Adrenal gland (tissue), 12 donors: ENCODE measurements around the gene DPP10. TPM values are rescaled to one million over a fixed set of nuclear protein-coding genes. Genes with fewer than 3 reads are reported as not detected.

Experiments
- DNase-seq, 7 donors: peaks; one replicate each; pipeline ENCODE4 v3.0.0-alpha.2; 2019 to 2020
- H3K27ac ChIP-seq, 5 donors: fragments of 200-600 bp; sonication (generic) in 4 of 5; 1 replicate in 3 of 5; 2 replicates in 2 of 5; pipeline versions ENCODE4 v1.5.1 to v1.8.0; 2016 to 2020; ENCODE audit warnings: mild to moderate bottlenecking in 1 of 5
- H3K27me3 ChIP-seq: fragments of 200-600 bp; 2 replicates; pipeline ENCODE4 v1.8.0; 2021
- H3K36me3 ChIP-seq, 2 donors: fragments of 200-600 bp; replicated peaks in 1 of 2; 1 replicate in 1 of 2; 2 replicates in 1 of 2; pipeline versions ENCODE4 v1.5.1 to v1.8.0; 2018 to 2022
- H3K4me1 ChIP-seq, 2 donors: fragments of 200-600 bp; replicated peaks in 1 of 2; 1 replicate in 1 of 2; 2 replicates in 1 of 2; pipeline versions ENCODE4 v1.5.1 to v1.8.0; 2018 to 2021
- H3K4me3 ChIP-seq, 4 donors: fragments of 200-600 bp; sonication (generic) in 3 of 4; one replicate each; pipeline ENCODE4 v1.5.1; 2016 to 2018
- H3K9me3 ChIP-seq, 3 donors: fragments of 200-600 bp; sonication (generic) in 1 of 3; replicated peaks in 1 of 3; 1 replicate in 2 of 3; 2 replicates in 1 of 3; pipeline versions ENCODE4 v1.5.1 to v1.8.0; 2016 to 2021
- CTCF ChIP-seq, 6 experiments: fragments of 450-650 bp in 4 of 6; fragments of 200-600 bp in 2 of 6; sonication (generic) in 1 of 6; IDR thresholded peaks; 1 replicate in 5 of 6; 2 replicates in 1 of 6; pipeline versions ENCODE4 v1.5.1 to v1.8.0; 2016 to 2021; ENCODE audit warnings: antibody characterized with exemption in 6 of 6, mild to moderate bottlenecking in 2 of 6, moderate library complexity in 1 of 6
- POLR2A ChIP-seq, 2 donors: fragments of 450-650 bp; IDR thresholded peaks; one replicate each; pipeline ENCODE4 v1.6.1; 2017; ENCODE audit warnings: antibody characterized with exemption in 2 of 2, mild to moderate bottlenecking in 2 of 2, moderate library complexity in 1 of 2
- WGBS, 4 donors: extraction: QIAGEN DNeasy Blood & Tissue Kit in 2 of 4; methylation state at CpG; one replicate each; pipeline versions ENCODE4 v1.1.5 to v1.1.7; 2013 to 2017; 5-methylcytosine and 5-hydroxymethylcytosine counted together
- intact Hi-C, 2 donors: fragments of 100-400 bp; cut with DNase I; formaldehyde crosslinking; loops; one replicate each; pipeline versions ENCODE4 v1.14.1 to v1.15.0; 2022 to 2023
- polyA plus RNA-seq, 3 donors: library from polyadenylated mRNA; stranded (reverse); fragments of 200-250 nt in 2 of 3; fragments of 350-450 nt in 1 of 3; fragmentation: Illumina TruSeq in 1 of 3; extraction: RNeasy Lipid Tissue Mini Kit (QIAGEN cat#74804) in 1 of 3; gene quantifications; one replicate each; pipeline ENCODE4 v1.2.3, GENCODE V29; 2013 to 2014
- total RNA-seq, 9 donors: library from RNA; depleted of rRNA in 4 of 9; stranded (reverse); fragments of >200 nt in 4 of 9; fragments of 120-200 nt in 1 of 9; fragmentation: NEBNext Ultra II Directional in 1 of 9; extraction: Animal tissue kit (Norgen Biotek cat#: 25700) in 1 of 9; gene quantifications; one replicate each; pipeline versions ENCODE4 v1.1.0 to v1.2.4, GENCODE V29; 2013 to 2023
- donor health status: healthy with polysubstance abuse.
- donor health status: Bipolar disorder and iron deficiency.
- donor health status: DM: yes; HTN: yes; CAD: no.
- donor health status: DM: no; HTN: no; CAD: no.
- donor health status: DM: no; HTN: no; CAD: no.
- donor health status: DM: yes; HTN: yes; CAD: no.

DPP10 gene
- total and polyA plus RNA-seq, 12 donors: 5.2 to 257 (median 32.0) TPM

GRCh38 chr2:114543236-114543766, 100.9 kb downstream of the DPP10 start:
- Histone ChIP-seq H3K27ac (no peak overlapping the region), H3K36me3 (no peaks in the 10 kb centered on the region), H3K9me3 (no peaks in the 10 kb centered on the region), H3K27me3 (no peaks in the 10 kb centered on the region), H3K4me3 (no peak overlapping the region), H3K4me1 (peaks cover 0 to 1% of the 10 kb centered on the region in 2 donors)
- 34 to 49% (median 41%) methylated on average over 7 of the region's 7 CpGs for WGBS, 4 donors
- intact Hi-C loops: no loop called here
- peak in 4 of 6 experiments; percentile 22 to 44 (median 38) for TF ChIP-seq CTCF (IDR thresholded peaks at IDR 0.05)
- TF ChIP-seq POLR2A (IDR thresholded peaks at IDR 0.05): no peak
- peak in 5 of 7 donors; percentile 11 to 32 (median 31) for DNase-seq

- TF ChIP-seq CTCF (IDR thresholded peaks at IDR 0.05) (no peak), POLR2A (IDR thresholded peaks at IDR 0.05) (no peak)
- WGBS, 4 donors: 91 to 98% (median 97%) methylated on average over 2 of the region's 2 CpGs
- no peaks in the 10 kb centered on the region for H3K9me3 ChIP-seq
- no peaks in the 10 kb centered on the region for H3K36me3 ChIP-seq
- H3K27me3 ChIP-seq: no peaks in the 10 kb centered on the region
- intact Hi-C loops: no loop called here
- no peaks in the 10 kb centered on the region for H3K4me1 ChIP-seq
- H3K27ac ChIP-seq: no peak overlapping the region
- no peak for DNase-seq
- no peak overlapping the region for H3K4me3 ChIP-seq
Observed at GRCh38 chr2:114545052-114545451, 102.6 kb downstream of the DPP10 start.

- DNase-seq: no peak
- Histone ChIP-seq H3K4me3 (no peak overlapping the region), H3K36me3 (no peaks in the 10 kb centered on the region), H3K4me1 (no peaks in the 10 kb centered on the region), H3K9me3 (no peaks in the 10 kb centered on the region), H3K27me3 (no peaks in the 10 kb centered on the region), H3K27ac (no peak overlapping the region)
- intact Hi-C loops: no loop called here
- TF ChIP-seq CTCF (IDR thresholded peaks at IDR 0.05): no peak
- TF ChIP-seq POLR2A (IDR thresholded peaks at IDR 0.05): no peak
- 79 to 88% (median 84%) methylated on average over 3 of the region's 3 CpGs for WGBS, 4 donors
Observed at GRCh38 chr2:114546531-114546930, 104.1 kb downstream of the DPP10 start.

GRCh38 chr2:114548151-114548550, 105.7 kb downstream of the DPP10 start:
- no peak for DNase-seq
- Histone ChIP-seq H3K4me3 (no peak overlapping the region), H3K27ac (no peak overlapping the region), H3K27me3 (no peaks in the 10 kb centered on the region), H3K9me3 (no peaks in the 10 kb centered on the region), H3K4me1 (no peaks in the 10 kb centered on the region), H3K36me3 (no peaks in the 10 kb centered on the region)
- 79 to 89% (median 87%) methylated on average over 6 of the region's 6 CpGs for WGBS, 4 donors
- intact Hi-C loops: no loop called here
- no peak for TF ChIP-seq POLR2A (IDR thresholded peaks at IDR 0.05)
- TF ChIP-seq CTCF (IDR thresholded peaks at IDR 0.05): no peak
